Astrocyte of the cerebellum (primary cell): ENCODE data around the gene KRTAP5-2.

Source experiments
- DNase-seq: peaks from one replicate; pipeline ENCODE4 v3.0.0-alpha.2; 2011; ENCODE audit warnings: low read depth
- H3K4me3 ChIP-seq: 2 replicates; pipeline ENCODE4 v1.5.1; 2011; ENCODE audit warnings: mild to moderate bottlenecking, low read depth, low read length, moderate library complexity
- in situ Hi-C: cut with HindIII; loops from 2 replicates; pipeline ENCODE4 v1.10.0; 2017; ENCODE audit warnings: low sequenced_read_pairs
- TF ChIP-seq, protein P1 (sequence below): IDR thresholded peaks from 2 replicates; pipeline ENCODE4 v1.5.1; 2012; ENCODE audit warnings: low read length, low read depth, moderate library complexity, mild to moderate bottlenecking; ENCODE audit errors: missing control alignments

Gene KRTAP5-2

DNA sequence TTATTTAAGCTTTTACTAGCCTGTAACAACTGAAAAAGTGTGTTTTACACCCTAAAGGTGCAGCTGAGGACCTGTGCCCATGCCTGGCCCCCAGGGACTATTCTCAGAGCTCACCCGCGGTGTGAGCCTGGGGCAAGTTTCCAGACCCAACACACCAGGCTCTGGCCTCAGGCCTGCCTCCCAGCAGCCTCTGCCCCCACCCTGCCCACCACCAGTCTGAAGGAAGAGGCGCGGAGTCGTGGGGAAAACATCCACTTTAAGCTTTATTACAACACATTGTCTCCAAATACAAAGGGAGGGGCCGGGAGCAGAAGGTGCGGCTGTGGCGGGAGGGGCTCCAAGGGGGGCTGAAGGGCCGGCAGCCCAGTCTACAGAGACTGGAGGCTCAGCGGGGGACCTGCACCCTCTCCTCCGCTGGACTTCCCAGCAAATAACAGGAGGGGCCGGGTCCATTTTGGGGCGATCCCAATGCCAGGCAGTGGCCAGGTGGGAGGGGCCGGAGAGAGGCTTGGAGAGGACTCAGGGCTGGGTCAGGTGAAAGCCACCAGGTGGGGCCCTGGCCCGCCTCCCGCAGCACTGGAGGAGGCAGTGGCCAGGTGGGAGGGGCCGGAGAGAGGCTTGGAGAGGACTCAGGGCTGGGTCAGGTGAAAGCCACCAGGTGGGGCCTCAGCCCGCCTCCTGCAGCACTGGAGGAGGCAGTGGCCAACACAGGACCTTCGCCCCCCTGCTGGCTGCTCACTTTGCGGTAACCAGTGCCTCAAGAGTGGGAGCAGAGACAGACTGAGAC is 44.1 kb downstream of the KRTAP5-2 start:
- no peak overlapping the region for H3K4me3 ChIP-seq
- TF ChIP-seq, protein P1, sequence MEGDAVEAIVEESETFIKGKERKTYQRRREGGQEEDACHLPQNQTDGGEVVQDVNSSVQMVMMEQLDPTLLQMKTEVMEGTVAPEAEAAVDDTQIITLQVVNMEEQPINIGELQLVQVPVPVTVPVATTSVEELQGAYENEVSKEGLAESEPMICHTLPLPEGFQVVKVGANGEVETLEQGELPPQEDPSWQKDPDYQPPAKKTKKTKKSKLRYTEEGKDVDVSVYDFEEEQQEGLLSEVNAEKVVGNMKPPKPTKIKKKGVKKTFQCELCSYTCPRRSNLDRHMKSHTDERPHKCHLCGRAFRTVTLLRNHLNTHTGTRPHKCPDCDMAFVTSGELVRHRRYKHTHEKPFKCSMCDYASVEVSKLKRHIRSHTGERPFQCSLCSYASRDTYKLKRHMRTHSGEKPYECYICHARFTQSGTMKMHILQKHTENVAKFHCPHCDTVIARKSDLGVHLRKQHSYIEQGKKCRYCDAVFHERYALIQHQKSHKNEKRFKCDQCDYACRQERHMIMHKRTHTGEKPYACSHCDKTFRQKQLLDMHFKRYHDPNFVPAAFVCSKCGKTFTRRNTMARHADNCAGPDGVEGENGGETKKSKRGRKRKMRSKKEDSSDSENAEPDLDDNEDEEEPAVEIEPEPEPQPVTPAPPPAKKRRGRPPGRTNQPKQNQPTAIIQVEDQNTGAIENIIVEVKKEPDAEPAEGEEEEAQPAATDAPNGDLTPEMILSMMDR = no peak
- no peak for DNase-seq
- in situ Hi-C loops = no loop called here

DNA sequence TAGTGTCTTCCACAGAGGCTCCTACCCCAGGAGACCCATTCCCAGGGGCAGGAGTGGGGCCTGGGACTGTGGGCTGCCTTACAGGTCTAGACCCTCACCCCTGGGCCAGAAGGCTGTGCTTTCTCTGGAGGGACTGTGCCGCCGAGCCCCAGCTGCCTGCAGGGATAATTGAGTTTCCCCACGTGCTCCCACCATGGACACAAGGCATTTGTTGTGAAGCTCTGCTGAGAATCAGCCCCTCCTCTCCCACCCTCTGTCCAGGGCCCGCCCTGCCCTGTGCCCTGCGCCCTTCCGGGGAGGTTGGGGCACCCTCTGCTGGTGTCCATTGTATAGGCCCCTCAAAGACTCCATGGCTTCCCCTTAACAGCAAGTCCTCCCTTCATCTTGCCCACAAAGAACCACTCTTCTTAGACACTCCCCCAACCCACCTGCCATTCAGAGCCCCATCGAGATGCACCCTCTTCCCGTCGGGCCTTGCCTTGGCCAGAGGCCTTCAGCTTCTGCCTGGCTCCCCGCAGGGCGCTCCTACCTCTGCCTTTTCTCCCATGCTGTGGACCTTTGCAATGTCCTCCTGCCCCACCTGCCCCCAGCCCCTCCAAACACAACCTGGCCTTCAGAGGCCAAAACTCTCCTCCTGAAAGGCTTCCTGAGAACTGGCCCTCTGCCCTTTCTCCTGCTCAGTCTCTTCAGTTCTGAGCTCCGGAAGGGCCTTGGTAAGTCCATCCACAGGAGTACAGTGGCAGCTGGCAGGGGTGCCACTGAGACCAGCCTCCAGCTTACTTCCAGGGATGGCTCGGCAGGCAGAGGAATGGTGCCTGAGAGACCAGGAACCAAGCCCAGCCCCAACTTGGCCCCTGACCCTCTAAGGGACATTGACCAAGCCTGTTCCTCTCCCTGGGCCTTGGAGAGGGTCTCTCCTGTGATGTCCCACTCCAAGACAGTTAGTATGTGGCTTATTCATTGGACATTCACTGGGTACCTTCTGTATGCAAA is 48.5 kb downstream of the KRTAP5-2 start:
- in situ Hi-C loops = no loop called here
- TF ChIP-seq, protein P1 = no peak
- H3K4me3 ChIP-seq = no peak overlapping the region
- no peak for DNase-seq

DNA sequence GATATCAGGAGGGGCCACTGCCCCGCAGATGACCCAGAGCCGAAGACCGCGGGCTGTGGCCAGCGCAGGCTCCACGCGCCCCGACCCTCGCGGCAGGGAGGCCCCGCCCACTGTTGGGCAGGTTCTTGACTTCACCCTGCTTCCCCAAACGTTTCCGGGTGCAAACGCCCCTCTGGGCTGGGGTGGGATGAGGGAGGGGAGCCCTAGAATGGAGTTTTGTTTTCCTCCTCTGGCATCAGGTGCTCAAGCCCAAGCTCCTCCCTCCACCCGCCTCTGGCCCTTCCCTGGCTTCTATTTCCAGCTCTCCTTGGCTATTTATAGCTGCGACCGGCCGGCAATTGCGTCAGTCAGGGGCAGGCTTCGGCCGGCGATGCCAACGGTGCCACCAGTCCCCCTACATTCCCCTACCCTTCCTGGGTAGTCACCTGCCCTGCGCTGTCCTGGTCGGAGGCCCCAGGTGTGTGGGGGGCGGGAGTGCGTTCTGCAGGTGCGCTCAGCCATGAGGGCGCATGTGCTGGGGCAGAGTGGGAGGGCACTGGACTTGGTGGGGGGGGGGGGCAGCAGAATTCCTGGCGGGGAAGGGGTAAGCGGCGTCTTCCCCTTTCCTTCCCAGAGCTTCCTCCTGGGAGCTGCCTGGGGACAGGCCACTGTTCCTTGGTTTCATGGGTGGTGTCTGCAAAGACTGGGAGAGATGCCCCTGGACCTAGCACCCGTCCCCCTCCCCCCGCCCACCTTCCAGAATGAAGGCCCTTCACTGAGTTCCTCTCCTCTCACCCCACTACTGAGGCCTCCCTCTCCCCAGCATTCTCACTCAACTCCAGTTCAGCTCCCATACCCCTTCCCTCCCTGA is 49.6 kb downstream of the KRTAP5-2 start:
- in situ Hi-C loops = no loop called here
- TF ChIP-seq, protein P1 = no peak
- no peak for DNase-seq
- H3K4me3 ChIP-seq = no peak overlapping the region

DNA sequence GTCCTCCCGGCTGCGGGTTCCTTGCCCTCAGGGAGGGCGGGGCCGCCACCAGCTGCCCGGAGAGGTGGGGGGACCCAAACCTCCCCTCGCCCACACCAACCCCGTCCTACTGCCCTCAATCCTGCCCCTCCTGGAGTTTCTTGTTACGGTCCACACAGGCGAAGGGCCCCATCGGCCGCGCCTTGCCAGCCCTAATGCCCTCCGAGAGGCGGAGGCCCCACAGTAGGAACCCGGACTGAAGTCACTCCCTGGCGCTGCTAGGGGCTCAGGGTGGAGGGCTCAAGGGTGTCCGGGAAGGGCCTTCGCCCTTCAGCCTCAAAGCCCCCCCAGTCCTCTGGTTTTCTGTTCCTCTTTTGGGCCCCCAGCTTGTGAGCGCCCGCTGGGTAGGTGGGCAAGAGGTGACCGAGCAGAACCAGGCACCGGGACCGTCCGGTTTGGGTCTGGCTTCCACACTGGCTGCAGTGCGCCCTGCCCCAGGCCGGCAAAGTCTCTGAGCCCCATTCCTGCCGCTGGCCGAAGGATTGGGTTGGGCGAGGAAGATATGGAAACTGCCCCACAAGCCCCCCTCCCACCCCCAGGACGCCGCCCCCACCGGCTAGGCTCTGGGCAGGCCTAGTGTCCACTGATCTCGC is 50.5 kb downstream of the KRTAP5-2 start:
- no peak for DNase-seq
- in situ Hi-C loops = no loop called here
- TF ChIP-seq, protein P1 = no peak
- H3K4me3 ChIP-seq = no peak overlapping the region
